Bronchus fibroblast of lung (primary cell): ENCODE results near the gene ABCF3. TPM values are rescaled to one million over a fixed set of nuclear protein-coding genes. Genes with fewer than 3 reads are reported as not detected.

ENCODE experiments used
- total RNA-seq: library from RNA; depleted of rRNA; stranded (reverse); fragments of >200 nt; gene quantifications from 2 replicates; pipeline ENCODE4 v1.2.3, GENCODE V29; 2015

ABCF3 gene, protein sequence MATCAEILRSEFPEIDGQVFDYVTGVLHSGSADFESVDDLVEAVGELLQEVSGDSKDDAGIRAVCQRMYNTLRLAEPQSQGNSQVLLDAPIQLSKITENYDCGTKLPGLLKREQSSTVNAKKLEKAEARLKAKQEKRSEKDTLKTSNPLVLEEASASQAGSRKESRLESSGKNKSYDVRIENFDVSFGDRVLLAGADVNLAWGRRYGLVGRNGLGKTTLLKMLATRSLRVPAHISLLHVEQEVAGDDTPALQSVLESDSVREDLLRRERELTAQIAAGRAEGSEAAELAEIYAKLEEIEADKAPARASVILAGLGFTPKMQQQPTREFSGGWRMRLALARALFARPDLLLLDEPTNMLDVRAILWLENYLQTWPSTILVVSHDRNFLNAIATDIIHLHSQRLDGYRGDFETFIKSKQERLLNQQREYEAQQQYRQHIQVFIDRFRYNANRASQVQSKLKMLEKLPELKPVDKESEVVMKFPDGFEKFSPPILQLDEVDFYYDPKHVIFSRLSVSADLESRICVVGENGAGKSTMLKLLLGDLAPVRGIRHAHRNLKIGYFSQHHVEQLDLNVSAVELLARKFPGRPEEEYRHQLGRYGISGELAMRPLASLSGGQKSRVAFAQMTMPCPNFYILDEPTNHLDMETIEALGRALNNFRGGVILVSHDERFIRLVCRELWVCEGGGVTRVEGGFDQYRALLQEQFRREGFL
- 29.9 and 49.9 TPM in 2 replicates for total RNA-seq

DNA sequence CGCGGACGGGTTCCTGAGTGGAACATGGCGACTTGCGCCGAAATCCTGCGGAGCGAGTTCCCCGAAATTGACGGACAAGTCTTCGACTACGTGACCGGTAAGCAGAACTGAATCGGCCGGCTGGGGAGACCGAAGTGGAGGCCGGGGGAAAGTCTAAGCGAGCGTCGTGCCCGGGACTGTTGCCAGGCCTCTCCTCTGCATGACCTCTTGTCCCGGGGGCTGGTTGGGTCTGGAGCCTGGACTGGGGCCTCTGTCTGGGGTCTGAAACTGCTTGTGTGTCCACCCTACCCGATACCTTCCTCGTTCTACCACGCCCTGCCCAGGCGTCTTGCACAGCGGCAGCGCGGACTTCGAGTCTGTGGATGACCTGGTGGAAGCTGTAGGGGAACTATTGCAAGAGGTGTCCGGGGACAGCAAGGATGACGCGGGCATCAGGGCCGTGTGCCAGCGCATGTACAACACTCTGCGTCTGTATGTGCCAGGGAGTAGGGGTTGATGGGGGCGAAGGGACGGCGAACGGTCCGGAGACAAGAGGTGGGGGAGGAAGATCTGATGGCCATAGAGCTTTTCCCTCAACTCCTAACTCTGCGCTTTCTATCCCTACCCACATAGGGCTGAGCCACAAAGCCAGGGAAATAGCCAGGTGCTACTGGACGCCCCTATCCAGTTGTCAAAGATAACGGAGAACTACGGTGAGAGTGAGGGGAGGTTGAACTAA is at the start of gene ABCF3:
ABCF3 (plus strand) TSS at position 16 of the 718 bp plus-strand sequence; CDS start at position 25, 9 bp downstream.

GRCh38 chr3:184154885-184155643 is 30.9 kb upstream of the ABCF3 start, which contains the start of gene DVL3:
DVL3 (plus strand) TSS chr3:184155377; CDS start chr3:184155636, 259 bp downstream.

DNA sequence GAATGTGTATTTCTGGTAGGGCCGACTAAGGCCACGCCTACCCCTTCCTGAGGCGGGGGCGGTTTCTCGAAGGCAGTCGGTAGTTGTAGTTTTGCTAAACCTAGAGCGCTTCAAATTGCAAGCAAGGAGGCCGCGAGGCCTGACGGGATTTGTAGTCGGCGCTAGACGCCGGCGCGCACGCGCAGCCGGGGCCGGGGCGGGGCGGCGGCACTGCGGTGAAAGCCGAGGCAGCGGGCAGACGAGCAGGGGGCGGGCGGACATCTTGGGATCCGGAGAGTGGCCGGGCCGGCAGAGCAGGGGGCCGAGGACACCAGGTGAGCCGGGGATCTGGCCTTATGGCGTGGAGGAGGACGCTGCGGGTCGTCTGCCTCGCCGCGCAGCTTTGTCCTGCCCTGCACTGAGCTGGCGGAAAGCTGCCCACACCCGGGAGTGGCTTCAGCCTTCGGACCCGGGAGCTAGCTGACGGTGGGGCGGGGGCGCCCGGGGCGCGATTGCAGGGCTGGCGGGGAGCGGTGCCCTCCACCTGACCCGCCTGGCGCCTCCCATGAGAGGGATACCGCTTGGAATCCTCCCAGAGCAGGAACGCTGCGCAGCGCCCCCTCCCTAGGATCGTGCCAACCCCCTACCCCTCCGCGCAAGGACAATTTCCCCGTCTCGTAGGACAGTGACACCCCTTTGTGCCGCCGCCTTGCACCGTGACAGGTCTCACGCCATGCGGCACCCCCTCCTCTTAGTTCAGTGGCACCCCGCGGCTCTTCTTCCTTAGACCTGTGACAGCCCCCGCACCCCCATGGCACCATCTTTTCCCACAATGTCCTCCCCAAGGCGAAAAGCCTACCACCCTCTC is 11.1 kb upstream of the ABCF3 start, which contains the start of gene AP2M1:
AP2M1 (plus strand) TSS at position 210 of the 847 bp plus-strand sequence. CDS start 2,139 bp downstream, outside the sequence.

GRCh38 chr3:184229394-184230080 is 43.5 kb downstream of the ABCF3 start, which contains the start of gene VWA5B2:
VWA5B2 (plus strand) TSS chr3:184229585; CDS start chr3:184230529, 944 bp downstream.

Other genes starting within 250 kb of the ABCF3 start
- gene ABCC5, start 168.3 kb upstream of the ABCF3 start, total RNA-seq, result 5.8 and 6.6 TPM in 2 replicates
- gene HTR3D, start 154.5 kb upstream of the ABCF3 start, total RNA-seq, result not detected in 2 replicates
- not detected in 2 replicates for gene HTR3C, start 133.2 kb upstream of the ABCF3 start, total RNA-seq
- gene HTR3E, start 89.1 kb upstream of the ABCF3 start, total RNA-seq, result not detected in 2 replicates
- 24.4 and 28.9 TPM in 2 replicates for gene EIF2B5, start 50.8 kb upstream of the ABCF3 start, total RNA-seq
- 25.4 and 28.2 TPM in 2 replicates for gene DVL3, start 30.8 kb upstream of the ABCF3 start, total RNA-seq
- gene AP2M1, start 11.3 kb upstream of the ABCF3 start, total RNA-seq, result 351 and 403 TPM in 2 replicates
- not detected in 2 replicates for gene VWA5B2, start 43.4 kb downstream of the ABCF3 start, total RNA-seq
- gene ALG3, start 62.8 kb downstream of the ABCF3 start, total RNA-seq, result 51.6 and 60.2 TPM in 2 replicates
- gene EEF1AKMT4, start 63.5 kb downstream of the ABCF3 start, total RNA-seq, result 3.0 and 5.2 TPM in 2 replicates
- gene CAMK2N2, start 75.4 kb downstream of the ABCF3 start, total RNA-seq, result not detected in 2 replicates
- gene ECE2, start 89.8 kb downstream of the ABCF3 start, total RNA-seq, result not detected in 2 replicates
- gene PSMD2, start 113.0 kb downstream of the ABCF3 start, total RNA-seq, result 508 and 570 TPM in 2 replicates
- 375 and 377 TPM in 2 replicates for gene EIF4G1, start 128.4 kb downstream of the ABCF3 start, total RNA-seq
- 21.6 and 23.5 TPM in 2 replicates for gene FAM131A, start 151.4 kb downstream of the ABCF3 start, total RNA-seq
- gene CLCN2, start 175.4 kb downstream of the ABCF3 start, total RNA-seq, result 2.2 and 3.4 TPM in 2 replicates
- gene POLR2H, start 175.5 kb downstream of the ABCF3 start, total RNA-seq, result 100 and 107 TPM in 2 replicates
- gene THPO, start 192.0 kb downstream of the ABCF3 start, total RNA-seq, result not detected in 2 replicates
- 0.17 and 0.30 TPM in 2 replicates for gene CHRD, start 193.9 kb downstream of the ABCF3 start, total RNA-seq